Stimulated activated CD8-positive, alpha-beta memory T cell treated with anti-CD3 and anti-CD28 coated beads, Interleukin-15, amount 100 ng/mL, for 1 hour (primary cell): Measurements from ENCODE around the gene XIST.
A peak's percentile ranks its signal among the peaks of the same experiment; 100 is the strongest.
"Not testable (repeated sequence)": the region's sequence is repeated elsewhere in the genome, so short reads cannot be mapped to it uniquely, and the experiment has no call there.

Experiments used
- DNase-seq: peaks from one replicate; pipeline ENCODE4 v3.0.0-alpha.2; 2020; ENCODE audit warnings: low read depth

XIST gene

GRCh38 chrX:73852467-73852866, at the start of gene XIST:
TSS of gene XIST (minus strand) at chrX:73852714.
- DNase-seq, result no peak

- DNase-seq, result not testable (repeated sequence)
Measured at GRCh38 chrX:73898315-73898714, 45.8 kb upstream of the XIST start.

- not testable (repeated sequence) for DNase-seq
Measured at GRCh38 chrX:73892515-73893090, 40.1 kb upstream of the XIST start.

GRCh38 chrX:73882260-73882659, 29.7 kb upstream of the XIST start:
- DNase-seq, result not testable (repeated sequence)

GRCh38 chrX:73877687-73878086, 25.2 kb upstream of the XIST start:
- no peak for DNase-seq

- DNase-seq, result no peak
Measured at GRCh38 chrX:73876911-73877310, 24.4 kb upstream of the XIST start.

GRCh38 chrX:73868916-73869315, 16.4 kb upstream of the XIST start:
- DNase-seq, result no peak

GRCh38 chrX:73867144-73867543, 14.6 kb upstream of the XIST start:
- DNase-seq, result no peak

- no peak for DNase-seq
Measured at GRCh38 chrX:73863852-73864251, 11.3 kb upstream of the XIST start.

- no peak for DNase-seq
Measured at GRCh38 chrX:73863268-73863667, 10.8 kb upstream of the XIST start.

GRCh38 chrX:73859622-73860021, 7.1 kb upstream of the XIST start:
- DNase-seq, result no peak

- DNase-seq, result peak; percentile 13
Measured at GRCh38 chrX:73855546-73855945, 3.0 kb upstream of the XIST start.

- no peak for DNase-seq
Measured at GRCh38 chrX:73852022-73852421, 492 bp downstream of the XIST start.

- DNase-seq, result no peak
Measured at GRCh38 chrX:73851014-73852009, 1.2 kb downstream of the XIST start.

- DNase-seq, result no peak
Measured at GRCh38 chrX:73850124-73851013, 2.1 kb downstream of the XIST start.

GRCh38 chrX:73849073-73849472, 3.4 kb downstream of the XIST start:
- no peak for DNase-seq

- no peak for DNase-seq
Measured at GRCh38 chrX:73847991-73848390, 4.5 kb downstream of the XIST start.

- DNase-seq, result no peak
Measured at GRCh38 chrX:73847100-73847499, 5.4 kb downstream of the XIST start.

GRCh38 chrX:73842541-73843234, 9.8 kb downstream of the XIST start:
- DNase-seq, result no peak

- DNase-seq, result no peak
Measured at GRCh38 chrX:73841337-73841736, 11.2 kb downstream of the XIST start.

GRCh38 chrX:73840120-73840924, 12.2 kb downstream of the XIST start:
- no peak for DNase-seq
